ENCODE measurements around the gene TRIM29. TPM values are rescaled to one million over a fixed set of nuclear protein-coding genes. Genes with fewer than 3 reads are reported as not detected.
A peak's percentile ranks its signal among the peaks of the same experiment; 100 is the strongest.
"Not testable (repeated sequence)": the region's sequence is repeated elsewhere in the genome, so short reads cannot be mapped to it uniquely, and the experiment has no call there.

TRIM29 gene
- total RNA-seq, 4 donors from 2014 or later = 7.8 to 33.3 (median 9.1) TPM

GRCh38 chr11:120144501-120144900 is 6.6 kb upstream of the TRIM29 start:
- H3K4me1 ChIP-seq = no peaks in the 10 kb centered on the region
- H3K4me3 ChIP-seq = no peak overlapping the region
- no peaks in the 10 kb centered on the region for H3K36me3 ChIP-seq
- H3K27ac ChIP-seq = no peak overlapping the region
- no peaks in the 10 kb centered on the region for H3K9me3 ChIP-seq
- TF ChIP-seq CTCF (IDR thresholded peaks at IDR 0.05) = no peak
- DNase-seq = peak in 1 of 3 donors; percentile 8
- no peaks in the 10 kb centered on the region for H3K27me3 ChIP-seq

GRCh38 chr11:120143472-120143871 is 5.6 kb upstream of the TRIM29 start:
- not testable (repeated sequence) for DNase-seq, H3K4me3 ChIP-seq, H3K9me3 ChIP-seq, H3K4me1 ChIP-seq, H3K27me3 ChIP-seq, H3K36me3 ChIP-seq, H3K27ac ChIP-seq

- Histone ChIP-seq H3K27me3 (no peaks in the 10 kb centered on the region), H3K27ac (no peak overlapping the region), H3K4me1 (no peaks in the 10 kb centered on the region), H3K36me3 (no peaks in the 10 kb centered on the region), H3K9me3 (no peaks in the 10 kb centered on the region), H3K4me3 (no peak overlapping the region)
- no peak for DNase-seq
- no peak for TF ChIP-seq CTCF (IDR thresholded peaks at IDR 0.05)
- no peak for TF ChIP-seq POLR2A (IDR thresholded peaks at IDR 0.05)
Observed at GRCh38 chr11:120142441-120143100, 4.7 kb upstream of the TRIM29 start.

GRCh38 chr11:120141768-120142423 is 4.0 kb upstream of the TRIM29 start:
- no peaks in the 10 kb centered on the region for H3K9me3 ChIP-seq
- H3K27ac ChIP-seq = no peak overlapping the region
- DNase-seq = peak in 1 of 3 donors; percentile 30
- no peaks in the 10 kb centered on the region for H3K36me3 ChIP-seq
- H3K4me1 ChIP-seq = no peaks in the 10 kb centered on the region
- TF ChIP-seq POLR2A (IDR thresholded peaks at IDR 0.05) = no peak
- TF ChIP-seq CTCF (IDR thresholded peaks at IDR 0.05) = no peak
- H3K4me3 ChIP-seq = no peak overlapping the region
- no peaks in the 10 kb centered on the region for H3K27me3 ChIP-seq

- H3K27me3 ChIP-seq = no peaks in the 10 kb centered on the region
Observed at GRCh38 chr11:120141113-120141767, 3.3 kb upstream of the TRIM29 start.

More at GRCh38 chr11:120141113-120141767, 3.3 kb upstream of the TRIM29 start:
- Histone ChIP-seq H3K27ac (no peak overlapping the region), H3K36me3 (no peaks in the 10 kb centered on the region), H3K4me3 (no peak overlapping the region), H3K4me1 (no peaks in the 10 kb centered on the region), H3K9me3 (no peaks in the 10 kb centered on the region)
- DNase-seq = peak in 1 of 3 donors; percentile 11
- TF ChIP-seq POLR2A (IDR thresholded peaks at IDR 0.05) = no peak
- no peak for TF ChIP-seq CTCF (IDR thresholded peaks at IDR 0.05)
